Measurements from ENCODE around the gene TMEM52. TPM values are rescaled to one million over a fixed set of nuclear protein-coding genes. Genes with fewer than 3 reads are reported as not detected.

TMEM52 gene
- total RNA-seq, 2 donors from 2014 or later: 7.8 to 43.3 TPM

DNA sequence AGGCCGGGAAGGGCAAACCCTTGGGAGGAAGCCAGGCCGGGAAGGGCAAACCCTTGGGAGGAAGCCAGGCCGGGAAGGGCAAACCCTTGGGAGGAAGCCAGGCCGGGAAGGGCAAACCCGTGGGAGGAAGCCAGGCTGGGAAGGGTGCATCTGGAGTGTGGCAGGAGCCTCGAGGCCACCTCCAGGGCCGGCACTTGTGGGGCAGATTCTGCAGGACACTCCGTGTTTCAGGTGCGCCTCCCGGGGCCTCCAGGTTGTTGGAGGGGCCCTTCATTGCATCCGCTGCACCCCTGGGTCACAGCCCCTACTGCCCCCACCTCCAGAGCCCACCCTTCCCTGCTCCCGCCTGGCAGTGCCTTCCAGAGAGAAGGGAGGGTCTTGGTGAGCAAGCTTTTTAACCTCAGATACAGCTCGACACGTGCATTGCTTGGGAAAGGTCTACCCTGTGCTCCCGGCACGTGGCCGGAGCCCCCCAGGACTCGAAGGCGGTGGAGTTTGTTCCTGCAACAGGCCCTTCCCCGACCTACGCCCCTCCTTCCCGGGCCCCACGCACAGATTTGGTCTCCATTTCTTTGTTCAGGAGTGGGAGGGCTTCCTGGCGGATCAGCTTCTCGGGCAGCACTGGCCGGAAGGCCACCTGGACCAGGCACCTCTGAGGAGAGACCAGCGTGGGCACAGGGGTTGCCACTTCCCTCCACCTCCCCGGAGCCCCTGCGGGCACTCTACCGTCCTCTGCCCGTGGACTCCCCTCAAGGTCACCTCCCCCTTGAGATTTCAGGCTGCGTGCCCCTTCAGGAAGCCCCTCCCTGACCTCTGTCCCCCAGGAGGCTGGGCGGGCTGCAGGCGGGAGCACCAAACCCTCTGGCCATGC is 9.4 kb upstream of the TMEM52 start:
- Histone ChIP-seq H3K4me1 (replicated peaks) (no peaks in the 10 kb centered on the region), H3K27ac (no peak overlapping the region), H3K27me3 (replicated peaks; ENCODE audit: insufficient read depth) (no peaks in the 10 kb centered on the region), H3K4me3 (no peak overlapping the region), H3K9me3 (no peaks in the 10 kb centered on the region), H3K36me3 (no peaks in the 10 kb centered on the region)
- intact Hi-C loops (cut with DNase I): no loop called here
- WGBS: 78% methylated on average over 32 of the region's 34 CpGs
- TF ChIP-seq POLR2A (IDR thresholded peaks at IDR 0.05): no peak
- TF ChIP-seq POLR2AphosphoS5 (IDR thresholded peaks at IDR 0.05): no peak
- TF ChIP-seq, protein P1, sequence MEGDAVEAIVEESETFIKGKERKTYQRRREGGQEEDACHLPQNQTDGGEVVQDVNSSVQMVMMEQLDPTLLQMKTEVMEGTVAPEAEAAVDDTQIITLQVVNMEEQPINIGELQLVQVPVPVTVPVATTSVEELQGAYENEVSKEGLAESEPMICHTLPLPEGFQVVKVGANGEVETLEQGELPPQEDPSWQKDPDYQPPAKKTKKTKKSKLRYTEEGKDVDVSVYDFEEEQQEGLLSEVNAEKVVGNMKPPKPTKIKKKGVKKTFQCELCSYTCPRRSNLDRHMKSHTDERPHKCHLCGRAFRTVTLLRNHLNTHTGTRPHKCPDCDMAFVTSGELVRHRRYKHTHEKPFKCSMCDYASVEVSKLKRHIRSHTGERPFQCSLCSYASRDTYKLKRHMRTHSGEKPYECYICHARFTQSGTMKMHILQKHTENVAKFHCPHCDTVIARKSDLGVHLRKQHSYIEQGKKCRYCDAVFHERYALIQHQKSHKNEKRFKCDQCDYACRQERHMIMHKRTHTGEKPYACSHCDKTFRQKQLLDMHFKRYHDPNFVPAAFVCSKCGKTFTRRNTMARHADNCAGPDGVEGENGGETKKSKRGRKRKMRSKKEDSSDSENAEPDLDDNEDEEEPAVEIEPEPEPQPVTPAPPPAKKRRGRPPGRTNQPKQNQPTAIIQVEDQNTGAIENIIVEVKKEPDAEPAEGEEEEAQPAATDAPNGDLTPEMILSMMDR (IDR thresholded peaks at IDR 0.05): no peak
- DNase-seq (ENCODE audit: low spot score): no peak

DNA sequence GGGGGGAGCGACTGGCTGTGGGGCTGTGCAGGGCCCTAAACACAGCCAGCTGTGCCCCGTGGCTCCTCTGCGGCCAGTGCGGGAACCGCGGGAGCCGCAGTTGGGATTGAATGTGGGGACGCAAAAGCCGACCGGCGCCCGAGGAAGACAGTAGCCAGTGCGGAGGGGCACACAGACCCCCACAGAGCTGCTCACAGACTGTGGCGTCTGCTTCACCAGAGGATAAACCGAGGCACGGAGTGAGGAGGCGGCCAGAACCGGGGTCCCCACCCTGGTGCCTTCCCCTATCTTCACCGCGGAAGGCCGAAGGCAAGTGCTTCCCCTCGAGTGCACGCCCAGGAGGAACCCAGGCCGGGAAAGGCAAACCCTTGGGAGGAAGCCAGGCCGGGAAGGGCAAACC is 8.7 kb upstream of the TMEM52 start:
- DNase-seq (ENCODE audit: low spot score): no peak
- Histone ChIP-seq H3K9me3 (no peaks in the 10 kb centered on the region), H3K4me3 (no peak overlapping the region), H3K4me1 (replicated peaks) (no peaks in the 10 kb centered on the region), H3K36me3 (no peaks in the 10 kb centered on the region), H3K27me3 (replicated peaks; ENCODE audit: insufficient read depth) (no peaks in the 10 kb centered on the region), H3K27ac (no peak overlapping the region)
- 84% methylated on average over 25 of the region's 25 CpGs for WGBS
- intact Hi-C loops (cut with DNase I): no loop called here
- TF ChIP-seq POLR2A (IDR thresholded peaks at IDR 0.05) (no peak), POLR2AphosphoS5 (IDR thresholded peaks at IDR 0.05) (no peak)
- TF ChIP-seq, protein P1 (IDR thresholded peaks at IDR 0.05): no peak

GRCh38 chr1:1926886-1927660 is 8.0 kb upstream of the TMEM52 start:
- no peak overlapping the region for H3K4me3 ChIP-seq
- DNase-seq (ENCODE audit: low spot score): no peak
- 82% methylated on average over 17 of the region's 21 CpGs for whole genome bisulfite sequencing

GRCh38 chr1:1926346-1926811 is 7.3 kb upstream of the TMEM52 start:
- TF ChIP-seq POLR2A (IDR thresholded peaks at IDR 0.05) (no peak), POLR2AphosphoS5 (IDR thresholded peaks at IDR 0.05) (no peak)
- H3K4me3 ChIP-seq: no peak overlapping the region
- no peaks in the 10 kb centered on the region for H3K9me3 ChIP-seq
- intact Hi-C loops (cut with DNase I): no loop called here
- H3K27ac ChIP-seq: no peak overlapping the region
- no peaks in the 10 kb centered on the region for H3K36me3 ChIP-seq
- H3K27me3 ChIP-seq (replicated peaks; ENCODE audit: insufficient read depth): no peaks in the 10 kb centered on the region
- no peak for DNase-seq (ENCODE audit: low spot score)
- no peaks in the 10 kb centered on the region for H3K4me1 ChIP-seq (replicated peaks)
- WGBS: 77% methylated on average over 26 of the region's 26 CpGs

More at GRCh38 chr1:1926886-1927660, 8.0 kb upstream of the TMEM52 start:
- Histone ChIP-seq H3K9me3 (no peaks in the 10 kb centered on the region), H3K36me3 (no peaks in the 10 kb centered on the region), H3K27me3 (replicated peaks; ENCODE audit: insufficient read depth) (no peaks in the 10 kb centered on the region), H3K27ac (no peak overlapping the region), H3K4me1 (replicated peaks) (no peaks in the 10 kb centered on the region)
- intact Hi-C loops (cut with DNase I): no loop called here
- no peak for TF ChIP-seq POLR2AphosphoS5 (IDR thresholded peaks at IDR 0.05)
- TF ChIP-seq, protein P1 (IDR thresholded peaks at IDR 0.05): no peak
- TF ChIP-seq POLR2A (IDR thresholded peaks at IDR 0.05): no peak

Data from prostate gland (tissue), 2 donors.